HG03575 (cell line): Measurements from ENCODE around the gene FKBP10.
"Not testable (repeated sequence)": the region's sequence is repeated elsewhere in the genome, so short reads cannot be mapped to it uniquely, and the experiment has no call there.

Experiments
- ATAC-seq: cut with Tn5 transposase; IDR thresholded peaks from one replicate; pipeline ENCODE4 v1.9.1; 2021; ENCODE audit not compliant: unreplicated experiment, insufficient number of reproducible peaks, low FRiP score; ENCODE audit errors: extremely low read depth

Gene FKBP10

DNA sequence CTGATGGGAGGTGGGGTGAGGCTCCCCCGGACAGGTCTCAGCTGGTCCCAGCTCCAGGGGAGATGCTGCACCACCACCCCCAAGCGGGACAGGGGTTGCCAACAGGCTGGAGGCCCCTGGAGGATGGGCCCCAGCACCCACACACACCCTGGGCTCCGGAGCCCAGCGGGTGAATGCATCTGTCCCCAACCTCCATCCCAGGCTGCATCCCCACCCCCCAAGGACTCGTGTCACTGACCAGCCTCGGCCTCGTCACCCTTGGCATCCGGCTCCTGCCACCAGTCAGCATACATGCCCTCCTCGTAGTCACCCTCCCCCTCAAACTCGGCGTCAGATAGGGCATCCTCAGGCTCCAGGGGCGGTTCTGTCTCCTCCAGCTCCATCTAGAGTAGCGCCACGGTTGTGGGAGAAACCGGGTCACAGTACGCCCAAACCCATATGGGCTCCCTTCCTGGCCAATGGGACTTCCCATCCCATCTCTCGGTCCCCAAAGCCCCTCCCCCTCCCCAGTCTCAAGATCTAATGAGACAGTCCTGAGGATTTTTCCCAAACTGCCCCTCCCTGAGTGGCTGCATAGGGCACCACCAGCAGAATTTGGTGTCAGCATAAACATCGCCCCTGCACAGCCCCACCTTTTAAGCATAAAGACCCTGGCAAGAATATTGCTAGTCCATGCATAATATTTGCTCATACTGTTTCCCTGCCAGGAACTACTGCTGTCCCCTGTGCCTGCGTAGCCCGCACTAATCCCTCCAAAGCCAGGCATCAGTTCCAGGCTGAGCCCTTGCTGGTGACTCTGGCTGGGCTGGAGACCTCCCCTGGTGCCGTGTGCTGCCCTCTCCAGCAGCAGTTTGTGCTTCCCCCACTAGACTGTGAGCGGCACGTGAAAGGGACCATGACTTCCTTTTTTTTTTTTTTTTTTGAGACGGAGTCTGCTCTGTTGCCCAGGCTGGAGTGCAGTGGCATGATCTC, 9.5 kb upstream of the FKBP10 start:
- ATAC-seq: no peak

DNA sequence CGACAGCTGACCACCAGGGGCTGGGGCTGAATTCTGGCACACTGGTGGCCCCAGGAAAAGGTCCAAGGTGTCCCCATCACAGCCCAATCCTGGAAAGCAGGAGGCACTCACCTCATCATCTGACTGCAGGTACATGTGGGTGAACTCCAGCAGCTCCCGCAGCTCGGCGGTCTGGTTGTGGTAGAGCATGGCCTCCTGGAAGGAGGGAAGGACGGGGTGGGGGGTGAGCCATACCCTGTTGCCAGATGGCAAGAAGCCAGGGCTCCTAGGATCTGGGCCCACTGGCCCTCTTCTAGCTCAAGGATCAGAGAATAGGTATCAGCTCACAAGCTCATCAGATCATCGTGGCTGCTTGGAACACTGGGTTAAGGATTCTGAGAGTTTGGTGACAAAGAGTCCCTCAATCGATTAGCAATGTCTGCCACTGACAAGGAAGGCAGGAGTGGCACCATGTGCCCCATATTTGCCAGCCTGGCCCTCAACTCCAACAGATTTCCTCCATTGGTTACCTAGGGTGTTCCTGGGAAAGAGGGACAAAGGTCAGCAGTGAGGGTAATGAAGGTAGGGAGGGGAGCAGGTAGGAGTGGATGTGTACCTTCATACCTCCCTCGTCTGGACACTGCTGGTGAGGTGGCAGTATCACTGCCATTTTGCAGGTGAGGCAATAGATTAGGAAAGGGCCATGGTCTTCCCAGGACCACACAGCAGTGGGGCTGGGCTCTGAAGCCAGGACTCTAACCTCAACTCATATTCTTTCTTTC, 5.9 kb upstream of the FKBP10 start:
- no peak for ATAC-seq

DNA sequence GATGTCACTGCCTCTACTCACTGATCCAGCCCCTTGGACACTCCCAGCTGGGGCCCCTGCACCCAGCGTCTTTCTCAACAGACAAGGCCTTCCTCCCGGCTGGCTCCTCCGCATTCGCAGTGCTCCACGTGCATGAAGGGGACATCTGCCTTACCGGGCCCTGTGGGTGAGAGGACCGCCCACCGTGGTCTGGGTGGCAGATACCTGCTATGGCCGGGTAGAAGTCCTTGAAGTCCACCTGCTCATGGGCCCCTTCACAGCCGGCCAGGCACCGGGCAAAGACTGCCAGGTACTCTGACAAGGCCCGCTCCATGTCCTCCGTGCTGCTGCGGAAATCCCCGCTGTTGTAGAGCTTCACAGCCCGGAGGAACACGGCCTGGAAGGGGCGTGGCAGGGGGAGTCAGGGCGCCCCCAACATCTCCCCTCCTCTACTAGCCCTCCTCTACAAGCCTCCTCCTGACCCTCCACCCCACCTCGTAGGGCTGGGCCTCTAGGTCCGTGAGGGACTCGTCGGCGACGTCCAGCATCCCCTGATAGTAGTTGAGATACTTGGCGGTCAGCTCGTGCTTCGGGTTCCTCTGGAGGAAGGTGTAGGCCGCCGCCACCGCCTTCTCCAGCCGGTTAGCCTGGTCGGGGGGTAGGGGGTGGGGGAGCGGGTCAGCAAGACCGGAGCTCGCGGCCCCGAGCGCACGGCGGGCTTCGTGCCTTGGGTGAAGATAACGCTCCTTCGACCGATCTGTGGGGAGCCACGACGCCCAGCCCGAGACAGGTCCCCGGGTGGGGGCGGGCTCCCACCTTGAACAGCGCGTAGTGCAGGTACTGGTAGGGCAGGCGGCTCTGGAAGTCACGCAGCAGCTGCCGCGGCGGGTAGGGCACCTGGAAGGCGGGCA, 1.9 kb upstream of the FKBP10 start:
- ATAC-seq: no peak

DNA sequence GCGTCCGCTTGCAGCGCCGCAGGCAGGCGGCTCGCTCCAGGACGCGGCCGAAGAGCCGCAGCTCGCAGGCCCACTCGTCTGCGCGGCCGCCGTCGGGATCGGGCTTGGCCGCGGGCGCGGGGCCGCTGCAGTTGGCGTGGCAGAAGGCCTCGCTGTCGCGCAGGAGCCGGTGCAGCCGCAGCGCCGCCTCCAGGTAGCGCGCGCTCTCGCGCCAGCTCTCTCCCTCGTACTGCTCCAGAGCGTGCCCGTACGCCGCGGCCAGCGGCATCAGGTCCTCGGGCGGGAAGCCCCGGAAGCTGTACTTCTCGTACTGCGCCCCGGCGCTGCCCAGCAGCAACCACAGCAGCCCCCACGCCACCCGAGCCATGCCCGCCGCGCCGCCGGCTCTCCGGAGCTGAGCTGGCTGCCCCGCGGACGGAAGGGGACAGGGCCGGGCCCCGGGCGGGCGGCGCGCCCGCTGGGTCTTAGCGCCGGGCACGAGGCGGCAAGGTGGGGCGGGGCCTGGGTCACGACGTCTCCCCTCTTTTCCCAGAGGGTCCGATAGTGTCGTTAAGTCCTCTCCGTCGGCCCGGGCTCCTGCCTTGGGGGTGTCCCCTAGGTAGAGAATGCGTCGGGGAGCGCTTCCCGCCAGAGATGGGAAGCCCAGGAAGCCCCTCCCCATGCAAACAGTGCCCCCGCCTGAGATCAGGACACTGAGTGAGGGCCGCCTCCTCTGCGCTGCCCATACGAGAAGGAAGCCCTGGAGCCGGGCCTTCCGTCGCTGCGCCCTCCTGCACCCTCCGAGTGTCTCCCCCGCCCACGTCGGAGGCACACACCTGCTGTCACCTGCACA, 1.0 kb upstream of the FKBP10 start, which contains the start of gene P3H4:
Gene P3H4, minus strand, starts transcription at position 401 of the 832 bp plus-strand sequence. Its CDS starts 34 bp downstream, at position 367.
- ATAC-seq: no peak

DNA sequence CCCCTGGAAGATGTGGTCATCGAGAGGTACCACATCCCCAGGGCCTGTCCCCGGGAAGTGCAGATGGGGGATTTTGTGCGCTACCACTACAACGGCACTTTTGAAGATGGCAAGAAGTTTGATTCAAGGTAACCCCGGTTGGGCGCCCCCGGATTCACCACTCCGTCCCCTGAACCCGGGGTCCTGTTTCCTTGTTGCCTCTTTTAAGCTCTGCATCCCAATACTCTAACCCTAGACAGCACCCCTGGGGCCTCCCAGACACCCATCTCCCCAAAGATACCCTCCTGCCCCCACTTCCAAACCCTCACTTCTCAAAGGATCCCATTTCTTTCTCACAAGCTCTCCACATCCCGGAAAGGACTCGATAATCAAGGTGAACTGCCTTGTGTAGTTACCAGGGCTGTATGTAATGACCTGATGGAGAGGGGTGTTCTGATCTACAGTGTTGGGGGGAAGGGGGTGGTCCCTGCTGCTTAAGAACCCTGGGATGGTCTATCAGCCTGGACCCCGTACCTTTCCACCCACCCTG, 412 bp downstream of the FKBP10 start:
- ATAC-seq: no peak

DNA sequence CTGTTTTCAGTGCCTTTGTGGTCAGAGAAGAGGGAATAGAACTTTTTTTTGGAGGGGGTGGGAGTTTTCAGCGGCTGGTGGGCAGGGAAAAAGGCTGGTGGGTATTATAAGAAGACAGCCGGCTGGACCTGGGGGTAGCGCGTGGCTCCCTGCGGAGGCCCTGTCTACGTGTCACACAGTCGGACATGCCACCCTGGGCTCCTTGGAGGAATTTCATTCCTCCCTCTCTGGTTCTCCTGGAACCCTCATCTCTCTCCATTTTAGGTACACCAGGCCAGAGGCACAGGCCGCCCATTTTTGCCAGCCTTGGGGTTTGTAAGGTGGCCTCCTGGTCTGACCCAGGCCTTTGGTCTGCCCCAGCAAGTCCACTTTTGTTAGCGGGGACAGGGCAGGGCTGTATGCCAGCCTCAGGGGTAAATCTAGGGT, 908 bp downstream of the FKBP10 start:
- ATAC-seq: no peak

DNA sequence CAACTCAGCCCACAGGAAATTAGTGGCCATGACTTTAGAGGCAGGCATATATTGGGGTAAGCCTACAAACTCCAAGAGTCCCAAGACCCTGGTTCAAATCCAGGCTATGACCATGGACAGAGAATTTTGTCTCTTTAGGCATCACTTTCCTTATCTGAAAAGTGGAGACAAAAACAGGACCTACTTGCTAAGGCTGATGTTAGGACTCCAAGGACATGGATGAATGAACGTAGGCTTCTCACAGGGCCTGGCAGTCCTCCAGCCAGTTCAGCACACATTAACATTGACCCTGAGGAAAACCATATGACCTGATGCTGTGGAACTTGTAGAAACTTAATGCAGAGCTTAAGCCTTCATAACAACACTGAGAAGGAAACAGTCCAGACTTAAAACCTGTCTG, 1.4 kb downstream of the FKBP10 start:
- ATAC-seq: no peak

DNA sequence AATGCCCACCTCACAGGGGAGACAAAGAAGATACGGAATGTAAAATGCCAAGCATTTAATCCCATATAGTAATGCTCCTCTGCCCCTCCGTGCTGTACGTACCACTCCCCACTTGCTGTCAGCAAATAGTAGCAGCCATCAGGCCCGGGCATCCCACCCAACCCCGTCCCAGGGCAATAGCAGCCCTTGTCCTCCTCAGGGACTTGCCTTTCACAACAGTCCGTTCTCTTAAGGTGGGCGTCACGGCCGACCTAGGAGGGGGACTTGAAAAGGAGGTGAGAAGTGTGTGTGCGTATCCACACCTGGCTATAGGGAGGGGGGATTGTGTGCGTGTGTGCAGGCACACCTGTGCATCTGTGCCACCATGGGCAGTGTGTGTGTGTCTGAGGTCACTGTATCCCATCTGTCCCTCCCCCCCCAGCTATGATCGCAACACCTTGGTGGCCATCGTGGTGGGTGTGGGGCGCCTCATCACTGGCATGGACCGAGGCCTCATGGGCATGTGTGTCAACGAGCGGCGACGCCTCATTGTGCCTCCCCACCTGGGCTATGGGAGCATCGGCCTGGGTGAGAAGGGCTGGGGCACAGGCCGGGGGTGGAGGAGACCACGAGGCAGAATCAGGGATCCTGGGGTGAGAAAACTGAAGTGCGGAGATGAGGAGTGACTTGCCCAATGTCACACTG, 4.0 kb downstream of the FKBP10 start:
- ATAC-seq: no peak

DNA sequence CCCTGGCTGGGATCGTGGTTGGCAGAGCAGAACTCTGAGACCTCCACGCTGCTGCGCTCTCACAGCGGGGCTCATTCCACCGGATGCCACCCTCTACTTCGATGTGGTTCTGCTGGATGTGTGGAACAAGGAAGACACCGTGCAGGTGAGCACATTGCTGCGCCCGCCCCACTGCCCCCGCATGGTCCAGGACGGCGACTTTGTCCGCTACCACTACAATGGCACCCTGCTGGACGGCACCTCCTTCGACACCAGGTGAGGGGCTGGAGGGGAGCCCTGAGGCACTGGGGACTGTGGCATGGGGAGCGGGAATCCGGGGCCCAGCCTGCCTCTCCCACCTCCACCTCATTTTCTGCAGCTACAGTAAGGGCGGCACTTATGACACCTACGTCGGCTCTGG, 5.2 kb downstream of the FKBP10 start:
- no peak for ATAC-seq

DNA sequence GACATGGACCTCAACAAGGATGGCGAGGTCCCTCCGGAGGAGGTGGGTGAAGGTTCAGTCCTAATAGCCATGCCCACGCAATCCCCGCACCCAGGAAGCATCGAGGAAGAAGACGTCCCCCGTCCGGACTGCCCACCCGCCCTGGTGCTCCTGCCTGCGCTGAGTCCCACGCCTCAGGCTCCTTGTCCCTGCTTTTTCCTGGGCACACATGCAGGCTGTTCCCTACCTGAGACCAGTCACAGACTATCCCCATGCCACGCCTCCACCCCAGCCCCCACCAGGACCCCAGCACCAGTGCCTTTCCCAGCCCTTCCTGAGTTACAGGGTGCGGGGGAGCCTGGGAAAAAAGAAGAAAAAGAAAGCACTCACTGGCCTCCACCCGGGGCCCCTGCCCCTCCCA, 9.0 kb downstream of the FKBP10 start:
- ATAC-seq: no peak

DNA sequence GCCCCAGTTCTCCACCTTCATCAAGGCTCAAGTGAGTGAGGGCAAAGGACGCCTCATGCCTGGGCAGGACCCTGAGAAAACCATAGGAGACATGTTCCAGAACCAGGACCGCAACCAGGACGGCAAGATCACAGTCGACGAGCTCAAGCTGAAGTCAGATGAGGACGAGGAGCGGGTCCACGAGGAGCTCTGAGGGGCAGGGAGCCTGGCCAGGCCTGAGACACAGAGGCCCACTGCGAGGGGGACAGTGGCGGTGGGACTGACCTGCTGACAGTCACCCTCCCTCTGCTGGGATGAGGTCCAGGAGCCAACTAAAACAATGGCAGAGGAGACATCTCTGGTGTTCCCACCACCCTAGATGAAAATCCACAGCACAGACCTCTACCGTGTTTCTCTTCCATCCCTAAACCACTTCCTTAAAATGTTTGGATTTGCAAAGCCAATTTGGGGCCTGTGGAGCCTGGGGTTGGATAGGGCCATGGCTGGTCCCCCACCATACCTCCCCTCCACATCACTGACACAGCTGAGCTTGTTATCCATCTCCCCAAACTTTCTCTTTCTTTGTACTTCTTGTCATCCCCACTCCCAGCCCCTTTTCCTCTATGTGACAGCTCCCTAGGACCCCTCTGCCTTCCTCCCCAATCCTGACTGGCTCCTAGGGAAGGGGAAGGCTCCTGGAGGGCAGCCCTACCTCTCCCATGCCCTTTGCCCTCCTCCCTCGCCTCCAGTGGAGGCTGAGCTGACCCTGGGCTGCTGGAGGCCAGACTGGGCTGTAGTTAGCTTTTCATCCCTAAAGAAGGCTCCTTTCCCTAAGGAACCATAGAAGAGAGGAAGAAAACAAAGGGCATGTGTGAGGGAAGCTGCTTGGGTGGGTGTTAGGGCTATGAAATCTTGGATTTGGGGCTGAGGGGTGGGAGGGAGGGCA, 9.7 kb downstream of the FKBP10 start:
- ATAC-seq: no peak

DNA sequence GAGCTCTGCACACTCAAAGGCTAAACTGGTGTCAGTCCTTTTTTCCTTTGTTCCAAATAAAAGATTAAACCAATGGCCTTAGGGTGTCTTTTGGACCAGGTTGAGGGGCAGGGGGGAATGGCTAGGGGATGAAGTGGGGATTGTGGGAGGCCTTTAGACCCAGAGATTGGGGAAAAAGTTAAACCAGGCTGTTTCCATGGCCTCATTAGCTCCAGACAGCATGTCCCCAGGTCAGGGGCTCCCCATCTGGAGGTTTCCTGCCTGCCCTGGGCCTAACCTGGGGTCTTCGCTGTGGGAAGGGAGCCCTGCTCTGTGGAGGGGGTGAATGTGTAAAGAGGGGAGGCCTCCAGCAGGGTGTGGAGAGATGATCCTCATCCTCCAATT, 10.3 kb downstream of the FKBP10 start:
- ATAC-seq: no peak

DNA sequence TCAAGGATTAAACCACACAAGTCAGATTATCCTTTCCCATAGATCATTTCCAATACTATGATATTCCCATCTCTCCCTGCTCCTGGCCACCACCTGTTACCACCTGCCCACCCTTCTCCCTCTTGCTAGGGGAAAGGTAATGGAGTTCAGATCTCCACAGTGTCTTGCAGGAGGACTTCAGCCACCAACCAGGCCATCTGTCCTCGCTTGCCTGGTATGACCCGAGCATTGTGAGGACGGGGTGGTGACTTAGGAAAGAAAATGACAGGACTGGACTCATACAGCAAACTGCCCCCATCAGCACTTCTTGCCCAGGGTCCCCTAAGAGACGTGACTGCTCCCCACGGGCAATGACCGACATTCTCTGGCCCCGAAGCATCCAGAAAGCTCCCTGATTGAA, 10.8 kb downstream of the FKBP10 start:
- ATAC-seq: no peak

DNA sequence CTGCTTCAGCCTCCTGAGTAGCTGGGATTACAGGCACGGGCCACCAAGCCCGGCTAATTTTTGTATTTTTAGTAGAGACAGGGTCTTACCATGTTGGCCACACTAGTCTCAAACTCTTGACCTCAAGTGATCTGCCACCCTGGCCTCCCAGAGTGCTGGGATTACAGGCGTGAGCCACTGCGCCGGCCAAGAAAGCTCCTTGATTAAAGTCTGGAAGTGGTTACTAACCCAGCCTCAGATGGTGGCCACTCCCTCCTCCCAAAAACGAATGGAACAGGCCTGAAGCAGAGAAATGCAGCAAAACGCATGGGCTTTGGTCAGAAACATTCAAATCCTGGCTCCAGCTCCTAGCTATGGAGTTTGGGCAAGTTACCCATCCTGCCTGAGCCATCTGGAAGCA, 11.3 kb downstream of the FKBP10 start:
- ATAC-seq: no peak

DNA sequence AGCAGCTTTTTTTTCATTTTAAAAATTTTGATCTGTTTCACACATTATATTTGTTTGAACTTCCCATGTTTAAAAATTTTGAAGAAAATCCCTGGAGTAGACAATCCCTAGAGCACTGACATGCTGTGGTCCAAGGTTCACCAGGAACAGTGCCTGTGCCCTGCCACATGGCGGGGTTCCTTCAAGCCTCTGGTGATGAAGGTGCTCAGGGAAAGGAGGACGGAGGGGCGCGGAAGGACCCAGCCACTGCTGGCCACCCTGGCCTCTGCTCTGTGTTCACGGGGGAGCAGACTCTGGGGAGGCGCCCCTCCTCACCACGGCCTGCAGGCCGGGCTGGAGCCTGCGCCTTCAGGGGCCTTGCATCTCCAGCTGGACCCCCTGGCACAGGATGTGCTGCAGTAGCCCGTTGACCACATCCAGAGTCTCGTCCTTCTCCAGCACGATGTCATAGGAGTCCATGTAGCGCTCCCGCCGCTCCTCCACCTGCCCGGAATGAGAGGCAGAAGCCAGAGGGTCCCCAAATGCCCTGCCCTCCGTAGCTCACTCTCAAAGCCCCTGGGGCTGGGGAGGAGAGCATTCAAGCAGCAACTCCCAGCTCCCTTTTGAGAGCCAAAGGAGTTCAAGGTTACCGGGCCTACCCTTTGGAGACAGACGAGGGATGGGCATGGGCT, 12.5 kb downstream of the FKBP10 start:
- no peak for ATAC-seq

DNA sequence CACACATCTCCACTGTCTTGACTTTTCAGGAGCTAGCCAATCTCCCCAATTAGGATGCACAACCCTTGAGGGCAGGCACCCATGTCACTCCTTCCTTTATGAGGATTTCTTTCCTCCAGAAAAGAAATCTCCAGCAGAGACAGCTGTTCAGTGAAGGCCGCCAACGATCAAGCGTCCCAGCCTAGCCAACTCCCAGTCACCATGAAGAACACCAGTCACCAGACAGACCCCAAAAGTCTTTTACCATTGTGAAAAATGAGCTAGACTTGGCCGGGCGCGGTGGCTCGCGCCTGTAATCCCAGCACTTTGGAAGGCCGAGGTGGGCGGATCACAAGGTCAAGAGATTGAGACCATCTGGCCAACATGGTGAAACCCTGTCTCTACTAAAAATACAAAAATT, 17.2 kb downstream of the FKBP10 start:
- ATAC-seq: not testable (repeated sequence)
